ENCODE data around the gene TTL. TPM values are rescaled to one million over a fixed set of nuclear protein-coding genes. Genes with fewer than 3 reads are reported as not detected.

Gene TTL
- polyA plus RNA-seq, 1 experiment = 26.6 TPM

DNA sequence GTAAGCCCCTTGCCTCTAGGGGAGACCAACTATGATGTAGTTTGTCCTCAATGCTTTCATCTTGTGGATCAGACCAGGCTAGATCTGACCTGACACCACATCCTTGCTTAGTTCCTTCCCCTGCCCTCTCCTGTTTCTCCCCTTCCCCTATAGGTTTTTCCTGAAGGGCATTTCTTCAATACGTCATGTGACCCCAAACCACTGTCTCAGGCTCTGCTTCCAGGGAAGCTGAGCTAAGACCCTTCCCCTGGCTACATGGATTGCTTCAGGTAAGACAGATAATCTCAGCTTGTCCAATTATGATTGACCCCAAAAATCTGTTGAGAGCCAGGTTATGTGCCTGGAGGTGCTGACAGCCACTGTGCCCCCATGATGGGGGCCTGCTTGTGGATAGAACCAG lies 22.6 kb upstream of the TTL start:
- ChIA-PET CTCF (no interaction called here), POLR2A (no interaction called here)
- H3K27me3 ChIP-seq (ENCODE audit: control insufficient read depth, insufficient read depth, low read length) = peaks cover 25% of the 10 kb centered on the region
- no peak for DNase-seq (ENCODE audit: low read depth, low spot score)
- H3K27ac ChIP-seq (ENCODE audit: low read depth, low read length) = no peak overlapping the region
- TF ChIP-seq, protein P1, sequence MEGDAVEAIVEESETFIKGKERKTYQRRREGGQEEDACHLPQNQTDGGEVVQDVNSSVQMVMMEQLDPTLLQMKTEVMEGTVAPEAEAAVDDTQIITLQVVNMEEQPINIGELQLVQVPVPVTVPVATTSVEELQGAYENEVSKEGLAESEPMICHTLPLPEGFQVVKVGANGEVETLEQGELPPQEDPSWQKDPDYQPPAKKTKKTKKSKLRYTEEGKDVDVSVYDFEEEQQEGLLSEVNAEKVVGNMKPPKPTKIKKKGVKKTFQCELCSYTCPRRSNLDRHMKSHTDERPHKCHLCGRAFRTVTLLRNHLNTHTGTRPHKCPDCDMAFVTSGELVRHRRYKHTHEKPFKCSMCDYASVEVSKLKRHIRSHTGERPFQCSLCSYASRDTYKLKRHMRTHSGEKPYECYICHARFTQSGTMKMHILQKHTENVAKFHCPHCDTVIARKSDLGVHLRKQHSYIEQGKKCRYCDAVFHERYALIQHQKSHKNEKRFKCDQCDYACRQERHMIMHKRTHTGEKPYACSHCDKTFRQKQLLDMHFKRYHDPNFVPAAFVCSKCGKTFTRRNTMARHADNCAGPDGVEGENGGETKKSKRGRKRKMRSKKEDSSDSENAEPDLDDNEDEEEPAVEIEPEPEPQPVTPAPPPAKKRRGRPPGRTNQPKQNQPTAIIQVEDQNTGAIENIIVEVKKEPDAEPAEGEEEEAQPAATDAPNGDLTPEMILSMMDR (IDR thresholded peaks at IDR 0.05; ENCODE audit: low read depth, low read length) = no peak
- H3K4me3 ChIP-seq (ENCODE audit: low read depth, low read length) = no peak overlapping the region
- H3K9me3 ChIP-seq (ENCODE audit: control insufficient read depth, insufficient read depth, low read length) = no peaks in the 10 kb centered on the region

DNA sequence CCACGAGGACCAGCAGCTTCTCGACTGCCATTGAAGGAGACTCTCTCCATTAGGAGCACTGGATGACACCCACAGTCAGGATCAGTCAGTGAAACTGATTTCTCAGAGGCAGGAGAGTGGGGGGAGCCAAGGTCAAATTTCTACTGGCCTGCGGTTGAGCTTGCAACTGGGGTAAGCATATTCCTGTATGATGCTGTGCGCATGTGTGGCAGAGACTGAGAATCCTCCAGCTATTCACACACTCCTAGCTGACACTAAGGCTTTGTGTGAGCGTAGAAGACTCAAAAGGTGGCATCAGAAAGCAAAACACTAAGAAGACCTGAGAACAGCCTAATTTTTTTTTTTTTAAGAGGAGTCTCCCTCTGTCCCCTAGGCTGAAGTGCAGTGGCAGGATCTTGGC lies 19.8 kb upstream of the TTL start:
- H3K4me3 ChIP-seq (ENCODE audit: low read depth, low read length) = no peak overlapping the region
- H3K9me3 ChIP-seq (ENCODE audit: control insufficient read depth, insufficient read depth, low read length) = no peaks in the 10 kb centered on the region
- peaks cover 24% of the 10 kb centered on the region for H3K27me3 ChIP-seq (ENCODE audit: control insufficient read depth, insufficient read depth, low read length)
- H3K27ac ChIP-seq (ENCODE audit: low read depth, low read length) = no peak overlapping the region
- ChIA-PET CTCF (no interaction called here), POLR2A (no interaction called here)
- DNase-seq (ENCODE audit: low read depth, low spot score) = no peak
- TF ChIP-seq, protein P1 (IDR thresholded peaks at IDR 0.05; ENCODE audit: low read depth, low read length) = no peak

DNA sequence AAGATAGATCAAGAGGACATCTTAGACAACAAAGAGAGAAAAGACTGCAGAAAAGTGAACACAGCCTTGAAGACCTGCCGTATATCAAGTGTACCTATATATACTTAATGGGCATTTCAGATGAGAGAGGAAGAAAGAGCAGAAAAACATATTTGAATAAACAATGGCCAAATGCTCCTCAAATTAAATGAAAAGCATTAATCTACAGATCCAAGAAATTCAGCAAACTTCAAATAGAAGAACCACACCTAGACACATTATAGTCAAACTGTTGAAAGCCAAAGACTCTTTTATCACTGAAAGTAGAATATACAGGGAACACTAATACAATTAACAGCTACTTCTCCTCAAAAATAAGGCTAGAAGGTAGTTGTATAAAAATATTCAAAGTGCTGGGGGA lies 18.7 kb upstream of the TTL start:
- ChIA-PET CTCF (no interaction called here), POLR2A (no interaction called here)
- H3K27me3 ChIP-seq (ENCODE audit: control insufficient read depth, insufficient read depth, low read length) = peaks cover 31% of the 10 kb centered on the region
- DNase-seq (ENCODE audit: low read depth, low spot score) = no peak
- TF ChIP-seq, protein P1 (IDR thresholded peaks at IDR 0.05; ENCODE audit: low read depth, low read length) = no peak
- no peak overlapping the region for H3K4me3 ChIP-seq (ENCODE audit: low read depth, low read length)
- H3K27ac ChIP-seq (ENCODE audit: low read depth, low read length) = no peak overlapping the region
- no peaks in the 10 kb centered on the region for H3K9me3 ChIP-seq (ENCODE audit: control insufficient read depth, insufficient read depth, low read length)

DNA sequence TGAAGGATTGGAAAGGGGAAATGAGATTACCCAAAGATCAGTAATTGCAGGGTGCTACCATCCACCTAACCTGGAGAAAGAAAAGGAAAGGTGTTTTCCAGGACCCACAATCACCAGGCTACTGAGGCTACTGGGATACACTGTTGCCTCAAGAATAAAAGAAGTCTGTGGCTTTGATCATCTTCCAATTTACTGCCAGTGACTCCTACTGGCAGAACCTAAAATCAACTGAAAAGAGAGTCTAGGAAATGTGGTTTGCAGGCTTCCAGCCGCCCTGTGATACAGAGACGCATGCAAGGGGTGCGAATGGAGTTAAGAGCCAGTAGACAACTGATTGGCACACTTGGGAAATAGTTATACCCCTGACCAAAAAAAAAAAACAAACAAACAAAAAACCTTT lies 16.6 kb upstream of the TTL start:
- no peak for DNase-seq (ENCODE audit: low read depth, low spot score)

DNA sequence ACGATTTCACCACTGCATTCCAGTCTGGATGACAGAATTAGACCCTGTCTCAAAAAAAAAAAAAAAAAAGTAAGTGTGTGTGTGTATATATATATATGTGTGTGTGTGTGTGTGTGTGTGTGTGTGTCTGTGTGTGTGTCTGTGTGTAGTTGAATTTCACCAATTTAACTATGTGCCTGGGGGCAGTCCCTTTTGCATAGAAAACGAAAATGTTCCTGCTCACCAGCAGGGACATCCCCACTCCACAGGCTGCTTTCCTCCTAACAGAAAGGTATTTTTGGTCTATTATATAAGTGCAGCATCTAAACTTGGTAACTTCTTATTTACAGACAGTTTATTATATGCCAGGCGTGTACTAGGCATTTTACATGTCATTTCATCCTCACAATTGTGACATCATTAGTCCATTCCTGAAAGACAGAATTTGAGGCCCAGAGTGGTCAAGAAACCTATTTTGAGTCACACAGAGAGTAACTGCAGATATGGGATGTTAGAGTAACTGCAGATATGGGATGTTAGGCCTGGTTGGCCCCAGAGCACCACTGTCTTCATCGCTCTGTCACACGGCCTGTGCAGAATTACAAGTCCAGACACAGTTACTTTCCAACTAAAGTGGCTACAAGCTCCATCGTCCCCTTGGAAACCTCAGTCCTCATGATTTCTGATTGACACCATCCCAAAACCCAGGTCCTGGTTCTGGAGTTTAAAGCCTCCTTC lies 9.3 kb upstream of the TTL start:
- no peak overlapping the region for H3K4me3 ChIP-seq (ENCODE audit: low read depth, low read length)
- ChIA-PET POLR2A (no interaction called here), CTCF (no interaction called here)
- no peak for DNase-seq (ENCODE audit: low read depth, low spot score)
- TF ChIP-seq, protein P1 (IDR thresholded peaks at IDR 0.05; ENCODE audit: low read depth, low read length) = no peak
- no peak overlapping the region for H3K27ac ChIP-seq (ENCODE audit: low read depth, low read length)
- H3K9me3 ChIP-seq (ENCODE audit: control insufficient read depth, insufficient read depth, low read length) = no peaks in the 10 kb centered on the region
- H3K27me3 ChIP-seq (ENCODE audit: control insufficient read depth, insufficient read depth, low read length) = peaks cover 3% of the 10 kb centered on the region

More for the DNA sequence above, 16.6 kb upstream of the TTL start:
- Histone ChIP-seq H3K27me3 (ENCODE audit: control insufficient read depth, insufficient read depth, low read length) (peaks cover 26% of the 10 kb centered on the region), H3K9me3 (ENCODE audit: control insufficient read depth, insufficient read depth, low read length) (no peaks in the 10 kb centered on the region), H3K27ac (ENCODE audit: low read depth, low read length) (no peak overlapping the region), H3K4me3 (ENCODE audit: low read depth, low read length) (no peak overlapping the region)
- ChIA-PET POLR2A (no interaction called here), CTCF (interaction anchor here (0.7 kb wide), 2 partner anchors 22 to 258 kb away, joined by 4 to 7 read pairs; no protein-coding TSS in a partner anchor)
- TF ChIP-seq, protein P1 (IDR thresholded peaks at IDR 0.05; ENCODE audit: low read depth, low read length) = peak; percentile 40

All from AG04450 (cell line).